GM18870 (cell line): ENCODE results near the gene DIDO1.

Source experiments
- ATAC-seq: cut with Tn5 transposase; IDR thresholded peaks from one replicate; pipeline ENCODE4 v1.9.1; 2021; ENCODE audit warnings: moderate library complexity; ENCODE audit not compliant: unreplicated experiment

Gene DIDO1

GRCh38 chr20:62898093-62898964 lies 28.0 kb downstream of the DIDO1 start:
- ATAC-seq, result no peak

- no peak for ATAC-seq
These were observed 28.6 kb downstream of the DIDO1 start for GRCh38 chr20:62897666-62898065.

GRCh38 chr20:62896526-62896925 lies 29.8 kb downstream of the DIDO1 start:
- ATAC-seq, result no peak

- no peak for ATAC-seq
These were observed 30.8 kb downstream of the DIDO1 start for GRCh38 chr20:62895539-62895938.

GRCh38 chr20:62894261-62894660 lies 32.0 kb downstream of the DIDO1 start:
- ATAC-seq, result no peak

- no peak for ATAC-seq
These were observed 32.6 kb downstream of the DIDO1 start for GRCh38 chr20:62893700-62894099.

- ATAC-seq, result no peak
These were observed 33.7 kb downstream of the DIDO1 start for GRCh38 chr20:62892348-62893304.

GRCh38 chr20:62891111-62891510 lies 35.2 kb downstream of the DIDO1 start:
- no peak for ATAC-seq

- no peak for ATAC-seq
These were observed 35.9 kb downstream of the DIDO1 start for GRCh38 chr20:62890444-62890843.

- no peak for ATAC-seq
These were observed 36.4 kb downstream of the DIDO1 start for GRCh38 chr20:62889871-62890270.

- ATAC-seq, result no peak
These were observed 36.9 kb downstream of the DIDO1 start for GRCh38 chr20:62889411-62889810.

GRCh38 chr20:62888910-62889309 lies 37.4 kb downstream of the DIDO1 start:
- ATAC-seq, result no peak

GRCh38 chr20:62888406-62888805 lies 37.9 kb downstream of the DIDO1 start:
- no peak for ATAC-seq

- no peak for ATAC-seq
These were observed 38.5 kb downstream of the DIDO1 start for GRCh38 chr20:62887860-62888239.

- ATAC-seq, result no peak
These were observed 39.0 kb downstream of the DIDO1 start for GRCh38 chr20:62887152-62887859.

- ATAC-seq, result no peak
These were observed 39.6 kb downstream of the DIDO1 start for GRCh38 chr20:62886709-62887058.

- no peak for ATAC-seq
These were observed 40.2 kb downstream of the DIDO1 start for GRCh38 chr20:62885896-62886708.

GRCh38 chr20:62885046-62885895 lies 41.0 kb downstream of the DIDO1 start:
- no peak for ATAC-seq

- ATAC-seq, result no peak
These were observed 41.7 kb downstream of the DIDO1 start for GRCh38 chr20:62884556-62884955.
